CD4-positive, alpha-beta T cell treated with Interleukin-1 beta for 1 hour (primary cell): Measurements from ENCODE around the gene NEMF.
"Not testable (repeated sequence)": the region's sequence is repeated elsewhere in the genome, so short reads cannot be mapped to it uniquely, and the experiment has no call there.

Source experiments
- DNase-seq, 2 donors: peaks; one replicate each; pipeline ENCODE4 v3.0.0-alpha.2; 2020 to 2022

The NEMF gene

DNA sequence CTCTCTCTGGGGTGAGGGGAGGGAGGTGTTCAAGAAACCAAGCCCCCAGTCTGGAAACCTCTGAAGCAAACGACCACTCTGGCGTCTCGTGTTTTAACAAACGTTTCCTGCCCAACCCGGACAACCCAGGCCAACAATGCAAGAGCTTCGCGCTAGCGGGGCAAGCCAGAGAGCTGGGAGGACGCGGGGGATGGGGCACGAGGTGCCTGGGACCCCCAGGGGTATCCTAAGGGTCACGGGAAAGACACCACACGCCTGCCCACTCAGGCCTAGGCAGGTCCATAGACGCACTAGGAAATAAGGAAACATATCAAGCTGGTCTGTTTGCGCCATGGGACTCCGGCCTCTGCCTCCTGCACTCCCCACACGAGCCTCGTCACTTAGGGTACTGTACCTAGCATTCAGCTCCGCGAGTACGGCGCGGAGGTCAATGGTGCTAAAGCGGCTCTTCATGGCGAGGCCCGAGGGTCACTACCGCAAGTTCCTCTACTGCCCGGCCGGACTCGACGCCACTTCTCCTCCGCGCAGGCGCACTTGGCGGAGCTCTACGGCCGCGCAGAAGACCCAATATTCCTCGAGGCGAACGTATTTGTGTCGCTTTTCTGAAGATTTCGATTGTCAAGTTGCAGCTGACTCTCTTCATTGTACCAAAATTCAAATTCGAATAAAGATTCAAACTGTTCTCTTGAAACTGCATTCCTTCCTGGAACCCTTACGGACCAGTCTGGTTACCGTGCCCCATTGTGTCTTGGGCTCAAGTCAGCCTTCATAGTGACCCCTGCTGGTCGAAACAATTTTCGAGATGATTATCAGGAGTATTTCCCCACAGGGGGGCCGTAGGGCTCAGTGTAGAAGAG is at the start of gene NEMF:
NEMF (minus strand) TSS at position 488 of the 857 bp plus-strand sequence; CDS start at position 453, 35 bp downstream.
- DNase-seq = peak; percentile 80 to 88

- DNase-seq = no peak
These were observed 48.4 kb upstream of the NEMF start for GRCh38 chr14:49900973-49901372.

- no peak for DNase-seq
These were observed 45.9 kb upstream of the NEMF start for GRCh38 chr14:49898485-49898884.

DNA sequence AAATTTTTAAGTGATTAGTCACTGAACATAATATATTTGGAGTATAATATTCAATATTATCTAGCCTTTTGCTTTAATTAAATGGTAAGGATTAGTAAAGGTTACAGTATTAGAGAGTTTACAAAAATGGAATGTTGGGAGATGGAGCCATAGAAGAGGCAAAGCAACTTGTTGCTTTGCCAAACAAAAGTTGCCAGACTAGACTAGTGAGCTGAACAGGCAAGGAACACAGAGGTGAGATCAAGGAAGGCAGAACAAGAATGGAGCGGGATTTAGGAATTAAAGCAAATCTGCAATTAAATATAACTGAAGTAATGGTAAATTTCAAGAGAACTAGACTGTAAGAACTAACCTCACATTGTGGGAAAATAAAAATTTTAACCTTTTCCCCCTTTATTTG is 45.4 kb upstream of the NEMF start:
- no peak for DNase-seq

DNA sequence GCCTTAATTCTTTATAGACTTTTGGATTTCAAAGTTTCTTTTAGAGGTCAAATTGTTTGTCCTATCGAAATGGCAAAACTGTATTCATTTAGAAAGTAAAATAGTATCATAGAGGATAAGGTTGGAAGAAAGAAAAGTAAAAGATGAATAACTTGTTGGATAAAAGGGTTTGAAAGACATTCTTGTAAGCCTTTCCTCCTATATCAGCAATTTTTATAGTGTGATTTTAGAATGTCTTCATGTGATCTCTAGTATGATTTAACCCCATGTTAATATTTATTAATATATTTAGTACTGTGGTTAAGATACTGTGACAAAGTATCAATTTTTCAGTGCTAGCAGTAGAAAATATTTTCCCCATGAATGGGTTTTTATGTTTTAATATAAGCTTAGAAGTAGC is 44.8 kb upstream of the NEMF start:
- DNase-seq = no peak

DNA sequence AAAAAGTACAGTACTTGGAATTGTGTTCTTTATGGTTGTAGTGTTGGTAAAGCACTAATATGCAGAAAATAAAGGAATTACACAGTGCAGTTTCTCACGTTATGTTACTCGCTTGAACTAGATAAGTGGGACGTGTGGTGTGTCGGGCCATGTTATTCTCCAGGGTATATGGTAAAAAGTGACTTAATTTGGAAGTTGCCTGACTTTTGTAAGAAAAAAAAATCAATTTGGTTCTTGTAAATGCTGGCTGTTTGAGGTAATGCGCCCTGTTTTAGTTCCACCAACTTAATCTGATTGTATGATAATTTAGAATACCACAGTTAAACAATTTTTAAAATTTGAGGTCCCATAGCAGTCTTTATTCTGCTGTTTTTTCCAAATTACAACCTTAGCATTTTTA is 44.4 kb upstream of the NEMF start:
- DNase-seq = no peak

GRCh38 chr14:49896272-49896671 is 43.7 kb upstream of the NEMF start:
- DNase-seq = not testable (repeated sequence)

GRCh38 chr14:49895480-49895879 is 42.9 kb upstream of the NEMF start:
- DNase-seq = no peak

- not testable (repeated sequence) for DNase-seq
These were observed 41.9 kb upstream of the NEMF start for GRCh38 chr14:49894214-49895107.

- peak; percentile 78 to 82 for DNase-seq
These were observed 41.0 kb upstream of the NEMF start for GRCh38 chr14:49893309-49894213.

DNA sequence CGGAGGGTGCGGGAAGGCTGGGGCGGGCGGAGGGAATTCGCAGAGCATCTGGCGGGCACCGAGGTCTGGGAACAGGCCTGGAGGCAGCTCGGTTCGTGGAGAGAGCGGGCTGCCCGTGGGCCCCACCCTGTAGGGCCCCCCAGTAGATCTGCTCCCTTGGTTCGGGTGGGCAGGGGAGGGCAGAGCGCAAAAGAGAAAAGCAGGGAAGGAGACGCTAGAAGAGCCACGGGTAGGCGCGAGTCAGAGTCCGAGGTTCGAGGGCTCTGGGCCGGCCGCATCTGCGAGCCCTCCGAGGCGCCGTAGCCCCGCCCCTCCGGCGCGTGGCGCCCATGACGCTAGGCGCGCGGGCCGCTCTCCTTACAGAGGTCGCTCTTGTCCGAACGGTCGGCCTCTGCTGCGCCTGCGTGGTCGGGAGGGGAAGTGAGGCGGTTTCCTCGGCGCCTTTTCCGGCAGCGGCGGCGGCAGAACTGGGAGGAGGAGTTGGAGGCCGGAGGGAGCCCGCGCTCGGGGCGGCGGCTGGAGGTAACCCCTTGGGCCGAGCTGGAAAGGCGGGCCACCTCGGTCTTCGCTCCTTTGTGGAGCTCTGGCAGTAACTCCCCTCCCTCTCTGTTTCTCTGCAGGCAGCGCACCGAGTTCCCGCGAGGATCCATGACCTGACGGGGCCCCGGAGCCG is 40.2 kb upstream of the NEMF start, which contains the start of gene ARF6:
ARF6 (plus strand) TSS at position 447 of the 673 bp plus-strand sequence. CDS start 655 bp downstream, outside the sequence.
- peak; percentile 96 to 97 for DNase-seq

DNA sequence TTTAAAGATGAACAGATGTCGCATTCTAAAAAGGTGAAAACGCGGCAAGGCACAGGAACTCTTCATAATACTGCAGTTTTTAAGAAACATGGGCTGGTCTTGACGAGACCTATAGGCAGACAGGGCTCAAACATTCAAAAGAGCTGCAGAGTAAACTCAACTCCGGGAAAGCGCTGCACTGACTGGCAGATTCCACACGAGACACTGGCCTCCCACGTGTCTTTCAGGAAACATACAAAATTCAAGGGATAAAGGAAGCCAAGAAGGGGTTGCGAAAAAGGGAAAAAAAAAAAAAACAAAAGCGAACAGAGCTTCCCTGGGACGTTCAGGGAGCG is 39.7 kb upstream of the NEMF start:
- peak; percentile 66 for DNase-seq

GRCh38 chr14:49888293-49888692 is 35.7 kb upstream of the NEMF start:
- DNase-seq = no peak

DNA sequence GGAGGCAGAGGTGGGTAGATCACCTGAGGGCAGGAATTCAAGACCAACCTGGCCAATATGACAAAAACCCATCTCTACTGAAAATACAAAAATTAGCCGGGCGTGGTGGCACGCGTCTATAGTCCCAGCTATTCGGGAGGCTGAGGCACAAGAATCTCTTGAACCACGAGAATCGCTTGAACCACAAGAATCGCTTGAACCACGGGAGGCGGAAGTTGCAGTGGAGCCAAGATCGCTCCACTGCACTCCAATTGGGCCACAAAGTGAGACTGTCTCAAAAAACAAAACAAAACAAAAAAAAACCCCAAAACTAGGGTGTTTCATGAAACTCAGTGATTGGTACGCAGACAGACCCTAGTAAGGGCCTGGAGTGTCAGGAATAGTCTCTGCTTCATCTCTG is 33.9 kb upstream of the NEMF start:
- no peak for DNase-seq

- DNase-seq = peak in 1 of 2 donors; percentile 17
These were observed 30.5 kb upstream of the NEMF start for GRCh38 chr14:49882826-49883694.

- no peak for DNase-seq
These were observed 28.9 kb upstream of the NEMF start for GRCh38 chr14:49881350-49882001.

DNA sequence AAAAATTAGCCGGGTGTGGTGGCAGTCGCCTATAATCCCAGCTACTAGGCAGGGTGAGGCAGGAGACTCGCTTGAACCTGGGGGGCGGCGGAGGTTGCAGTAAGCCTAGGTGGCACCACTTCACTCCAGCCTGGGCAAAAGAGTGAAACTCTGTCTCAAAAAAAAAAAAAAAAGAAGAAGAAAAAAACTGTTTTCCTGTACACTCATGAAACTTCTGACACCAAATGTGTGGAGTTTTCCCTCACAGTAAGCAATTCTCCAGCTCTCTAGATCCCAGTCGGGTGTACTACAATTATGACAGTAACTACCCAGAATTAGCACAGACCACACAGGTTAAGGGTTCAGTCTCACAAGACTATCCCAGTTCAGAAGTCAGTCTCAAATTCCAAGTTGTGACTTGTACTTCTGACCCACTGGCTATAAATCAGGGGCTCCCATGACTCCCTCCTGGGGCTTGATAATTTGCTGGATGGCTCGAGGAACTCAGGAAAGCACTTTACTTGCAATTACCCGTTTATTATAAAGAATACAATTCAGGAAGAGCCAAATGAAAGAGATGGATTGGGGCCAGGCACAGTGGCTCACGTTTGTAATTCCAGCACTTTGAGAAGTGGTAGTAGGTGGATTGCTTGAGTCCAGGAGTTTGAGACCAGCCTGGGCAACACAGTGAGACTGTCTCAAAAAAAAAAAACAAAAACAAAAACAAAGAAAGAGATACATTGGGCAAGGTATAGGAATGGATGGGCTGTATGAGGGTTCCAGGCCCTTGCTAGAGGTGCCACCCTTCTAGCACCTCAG is 27.9 kb upstream of the NEMF start:
- peak in 1 of 2 donors; percentile 21 for DNase-seq

DNA sequence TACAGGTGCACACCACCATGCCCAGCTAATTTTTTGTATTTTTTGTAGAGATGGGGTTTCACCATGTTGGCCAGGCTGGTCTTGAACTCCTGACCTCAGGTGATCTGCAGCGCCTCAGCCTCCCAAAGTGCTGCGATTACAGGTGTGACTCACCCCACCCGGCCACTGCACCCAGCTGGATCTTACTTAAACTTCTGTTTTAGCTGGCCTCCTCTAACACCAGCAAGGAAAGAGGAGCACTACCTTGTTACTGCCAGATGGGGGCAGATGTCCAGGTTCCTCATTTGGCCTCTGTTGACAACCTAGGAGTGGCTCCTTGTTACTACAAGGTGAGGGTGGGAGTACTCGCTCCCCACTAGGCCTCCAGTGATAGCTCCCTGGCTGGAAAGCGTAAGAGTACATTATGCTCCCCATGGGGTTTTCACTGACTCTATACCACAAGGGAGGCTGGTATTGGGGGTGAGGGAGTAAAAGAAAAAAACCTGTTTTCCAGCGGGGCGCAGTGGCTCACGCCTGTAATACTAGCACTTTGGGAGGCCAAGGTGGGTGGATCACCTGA is 27.1 kb upstream of the NEMF start:
- DNase-seq = peak; percentile 75 to 76

GRCh38 chr14:49876563-49877127 is 24.1 kb upstream of the NEMF start:
- DNase-seq = no peak
